AG10803 (cell line): ENCODE results near the gene ARID3B.

Source experiments
- DNase-seq: peaks from one replicate; pipeline ENCODE4 v3.0.0; 2010; ENCODE audit warnings: low read depth
- H3K4me3 ChIP-seq: 2 replicates; pipeline ENCODE4 v1.5.1; 2011; ENCODE audit warnings: mild to moderate bottlenecking, low read length, control low read depth
- CTCF ChIP-seq: conservative IDR thresholded peaks from 2 replicates; pipeline ENCODE4 v1.5.1; 2011; ENCODE audit warnings: mild to moderate bottlenecking, low read length, control low read depth, inconsistent platforms

The ARID3B gene

GRCh38 chr15:74615508-74616365, 74.7 kb downstream of the ARID3B start, which contains the start of gene CLK3:
Gene CLK3 (plus strand): TSS chr15:74615836. CDS start chr15:74619197, 3,361 bp downstream.
- DNase-seq = peak; percentile 92
- no peak for TF ChIP-seq CTCF
- H3K4me3 ChIP-seq = peak within 1 kb of the TSS; percentile 98

DNA sequence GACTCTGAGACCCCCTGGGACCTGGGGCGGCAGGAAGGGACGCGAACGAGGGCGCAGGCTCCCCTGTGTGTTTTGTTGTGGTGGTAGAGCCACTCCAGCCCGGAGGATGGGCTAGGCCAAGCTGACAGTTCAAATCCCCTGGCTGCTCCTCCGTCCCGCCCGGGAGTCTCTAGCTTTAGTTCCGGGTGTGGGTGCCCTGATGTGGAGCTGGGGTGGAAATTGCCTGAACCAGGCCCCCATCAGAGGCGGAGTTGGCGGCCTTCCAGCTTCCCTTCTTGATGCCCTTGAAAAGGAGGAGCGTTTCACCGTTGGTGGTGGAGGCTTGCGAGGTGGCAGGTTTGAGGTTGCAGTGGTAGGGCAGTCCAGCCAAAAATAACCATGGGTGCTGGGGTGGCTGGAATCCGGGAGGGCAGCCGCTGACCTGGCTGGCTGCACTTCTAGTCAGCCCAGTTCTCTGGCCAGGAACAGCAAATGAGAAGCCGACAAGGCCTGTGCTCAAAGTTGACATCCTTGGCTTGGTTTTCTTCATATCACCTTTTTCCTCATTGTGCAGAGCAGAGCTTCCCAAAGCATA, 75.4 kb downstream of the ARID3B start:
- peak; percentile 64 for DNase-seq
- no peak for TF ChIP-seq CTCF
- peak overlapping the region; percentile 98 for H3K4me3 ChIP-seq

DNA sequence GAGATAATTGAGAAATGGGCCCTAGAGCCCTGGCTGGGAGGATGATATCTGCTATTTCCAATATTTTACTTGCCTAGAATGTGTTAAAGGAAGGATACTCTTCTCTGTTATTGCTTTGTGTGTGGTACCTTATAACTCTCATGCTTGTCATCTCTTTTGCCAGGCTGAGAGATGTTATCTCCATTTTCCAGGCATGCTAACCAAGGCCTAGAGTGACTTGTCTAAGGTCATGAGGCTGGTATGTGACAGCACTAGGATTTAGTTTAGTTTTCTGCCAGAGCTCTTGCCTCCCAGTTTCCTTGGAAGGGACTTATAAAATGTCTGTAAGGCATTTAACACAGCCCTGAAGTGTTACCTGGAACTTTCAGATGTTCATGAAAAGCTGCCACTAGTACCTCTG, 76.0 kb downstream of the ARID3B start:
- H3K4me3 ChIP-seq = peak overlapping the region; percentile 98
- no peak for TF ChIP-seq CTCF
- DNase-seq = no peak

DNA sequence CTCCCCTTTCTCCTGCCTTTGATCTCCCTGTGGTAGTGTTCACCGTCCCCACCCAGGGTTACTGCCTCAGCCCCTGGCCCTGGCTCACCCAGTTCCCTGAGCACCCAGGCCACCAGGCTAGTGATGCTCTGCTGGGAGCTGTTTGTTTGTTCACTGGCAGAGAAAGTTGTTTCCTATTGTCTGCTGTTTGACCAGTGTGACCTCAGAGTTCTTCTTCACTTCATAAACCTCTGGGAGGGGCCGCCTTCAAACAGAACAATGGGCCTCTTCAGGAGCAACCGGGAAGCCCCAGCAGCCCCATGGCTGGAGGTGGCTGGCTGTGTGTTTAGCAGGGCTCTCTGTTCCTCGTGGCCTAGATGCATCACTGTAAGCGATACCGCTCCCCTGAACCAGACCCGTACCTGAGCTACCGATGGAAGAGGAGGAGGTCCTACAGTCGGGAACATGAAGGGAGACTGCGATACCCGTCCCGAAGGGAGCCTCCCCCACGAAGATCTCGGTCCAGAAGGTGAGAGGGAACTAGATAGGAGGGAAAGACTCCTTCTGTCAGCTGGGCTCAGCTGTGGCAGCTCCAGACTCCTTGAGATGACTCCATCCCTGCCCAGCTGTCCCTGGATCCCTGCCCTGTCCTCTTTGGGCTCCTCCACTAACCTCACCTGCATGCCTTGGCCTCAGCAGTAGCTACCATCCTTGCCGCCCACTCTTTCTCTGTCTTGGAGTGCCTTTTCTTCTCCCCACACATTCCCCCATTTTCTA, 78.0 kb downstream of the ARID3B start:
- DNase-seq = no peak
- no peak for TF ChIP-seq CTCF
- no peak overlapping the region for H3K4me3 ChIP-seq

- no peak for TF ChIP-seq CTCF
- DNase-seq = no peak
- no peak overlapping the region for H3K4me3 ChIP-seq
Observed at GRCh38 chr15:74619916-74620635, 79.1 kb downstream of the ARID3B start.

- DNase-seq = peak; percentile 69
- no peak overlapping the region for H3K4me3 ChIP-seq
- peak; percentile 98 for TF ChIP-seq CTCF
Observed at GRCh38 chr15:74620636-74621545, 79.9 kb downstream of the ARID3B start.
